Measurements from ENCODE around the gene SRSF3. TPM values are rescaled to one million over a fixed set of nuclear protein-coding genes. Genes with fewer than 3 reads are reported as not detected.

SRSF3 gene
- total and polyA plus RNA-seq, 9 of the 15 experiments (the other 6 are each of a cell fraction or from before 2014, with no cell fraction given) = 337 to 1,200 (median 518) TPM

- TF ChIP-seq ZNF140 (CRISPR knock-in tag; IDR thresholded peaks at IDR 0.05) = no peak
- TF ChIP-seq ILF3 (IDR thresholded peaks at IDR 0.05; ENCODE audit: borderline replicate concordance) = 0 out of 2 replicates have a peak, but pooled peaks have one; percentile 13
- peak; percentile 66 for TF ChIP-seq POLR2A (conservative IDR thresholded peaks at IDR 0.05)
- TF ChIP-seq KLF13 (tag; IDR thresholded peaks at IDR 0.05; ENCODE audit: borderline replicate concordance, low read depth) = no peak
- TF ChIP-seq MYNN (IDR thresholded peaks at IDR 0.05) = peak; percentile 23; the same call in 1 of the 2 replicates
- TF ChIP-seq MYNN (CRISPR knock-in tag; IDR thresholded peaks at IDR 0.05) = no peak
- TF ChIP-seq ZNF431 (CRISPR knock-in tag; IDR thresholded peaks at IDR 0.05) = no peak
- no peak for TF ChIP-seq HNRNPLL (IDR thresholded peaks at IDR 0.05; ENCODE audit: low read depth, low read length, poor library complexity, severe bottlenecking)
- no peak for TF ChIP-seq ZNF76 (CRISPR knock-in tag; IDR thresholded peaks at IDR 0.05; ENCODE audit: borderline replicate concordance)
- TF ChIP-seq ZNF146 (CRISPR knock-in tag; IDR thresholded peaks at IDR 0.05; ENCODE audit: unreplicated experiment) = peak; percentile 10
- no peak for TF ChIP-seq TCF7L2 (IDR thresholded peaks at IDR 0.05; ENCODE audit: low read depth, low read length)
- peak; percentile 27; the same call in 1 of the 2 replicates for TF ChIP-seq POLR2G (IDR thresholded peaks at IDR 0.05; ENCODE audit: low read depth, low read length)
- TF ChIP-seq POLR3G (IDR thresholded peaks at IDR 0.05; ENCODE audit: extremely low read depth, insufficient read length, insufficient replicate concordance) = no peak
- no peak for TF ChIP-seq HMG20B (CRISPR knock-in tag; IDR thresholded peaks at IDR 0.05)
- TF ChIP-seq PML (IDR thresholded peaks at IDR 0.05; ENCODE audit: low read length) = peak; percentile 13; the same call in 1 of the 2 replicates
- peak; percentile 17 for TF ChIP-seq E2F8 (IDR thresholded peaks at IDR 0.05; ENCODE audit: low read depth, partially characterized antibody)
- TF ChIP-seq KAT2B (IDR thresholded peaks at IDR 0.05; ENCODE audit: low read depth, low read length) = no peak
- no peak for TF ChIP-seq ZNF518B (CRISPR knock-in tag; IDR thresholded peaks at IDR 0.05)
- 0 out of 2 replicates have a peak, but pooled peaks have one; percentile 2 for TF ChIP-seq NKRF (IDR thresholded peaks at IDR 0.05; ENCODE audit: borderline replicate concordance)
- peak; percentile 62 for TF ChIP-seq SUPT5H (IDR thresholded peaks at IDR 0.05)
Observed at GRCh38 chr6:36604090-36605060, 10.2 kb downstream of the SRSF3 start (continued).
